Liver (tissue), 9 donors: ENCODE measurements around the gene EGFLAM. TPM values are rescaled to one million over a fixed set of nuclear protein-coding genes. Genes with fewer than 3 reads are reported as not detected.

Experiments
- DNase-seq: peaks from one replicate; pipeline ENCODE4 v3.0.0-alpha.2; 2017; ENCODE audit warnings: low spot score
- H3K27ac ChIP-seq, 2 donors: one replicate each; pipeline ENCODE4 v1.7.0; 2013; ENCODE audit warnings: inconsistent platforms in 2 of 2, low read length in 2 of 2, control low read depth in 1 of 2, low read depth in 1 of 2, mild to moderate bottlenecking in 1 of 2
- H3K27me3 ChIP-seq, 4 donors: one replicate each; pipeline versions ENCODE4 v1.6.1 to v1.7.0; 2013; ENCODE audit warnings: low read length in 3 of 4, inconsistent platforms in 1 of 4, mild to moderate bottlenecking in 1 of 4, moderate library complexity in 1 of 4; ENCODE audit not compliant: control insufficient read depth in 4 of 4, insufficient read depth in 4 of 4
- H3K36me3 ChIP-seq, 4 donors: one replicate each; pipeline versions ENCODE4 v1.6.1 to v1.7.0; 2013; ENCODE audit warnings: low read length in 3 of 4, mild to moderate bottlenecking in 3 of 4, low read depth in 1 of 4, moderate library complexity in 1 of 4; ENCODE audit not compliant: control insufficient read depth in 4 of 4, insufficient read depth in 3 of 4
- H3K4me1 ChIP-seq, 4 donors: one replicate each; pipeline versions ENCODE4 v1.6.1 to v1.7.0; 2013; ENCODE audit warnings: low read length in 3 of 4, mild to moderate bottlenecking in 3 of 4, moderate library complexity in 1 of 4; ENCODE audit not compliant: control insufficient read depth in 4 of 4, insufficient read depth in 4 of 4
- H3K4me3 ChIP-seq, 3 donors: one replicate each; pipeline versions ENCODE4 v1.6.1 to v1.7.0; 2013; ENCODE audit warnings: low read length in 3 of 3, control low read depth in 1 of 3, low read depth in 1 of 3, mild to moderate bottlenecking in 1 of 3
- H3K9ac ChIP-seq, 2 donors: one replicate each; pipeline ENCODE4 v1.7.0; 2013; ENCODE audit warnings: low read length in 2 of 2, mild to moderate bottlenecking in 2 of 2, moderate library complexity in 2 of 2, control low read depth in 1 of 2, low read depth in 1 of 2
- H3K9me3 ChIP-seq, 4 donors: one replicate each; pipeline versions ENCODE4 v1.6.1 to v1.7.0; 2013; ENCODE audit warnings: low read length in 3 of 4; ENCODE audit not compliant: control insufficient read depth in 4 of 4
- EGR1 ChIP-seq, 2 donors: IDR thresholded peaks; 2 replicates each; pipeline ENCODE4 v1.6.1; 2016 to 2018; ENCODE audit warnings: antibody characterized with exemption in 2 of 2, low read depth in 2 of 2
- FOXA1 ChIP-seq: IDR thresholded peaks from 2 replicates; pipeline ENCODE4 v1.6.1; 2016; ENCODE audit warnings: antibody characterized with exemption
- HNF4G ChIP-seq: IDR thresholded peaks from 2 replicates; pipeline ENCODE4 v1.6.1; 2016; ENCODE audit warnings: antibody characterized with exemption
- JUND ChIP-seq, 2 donors: IDR thresholded peaks; 2 replicates each; pipeline ENCODE4 v1.6.1; 2016; ENCODE audit warnings: antibody characterized with exemption in 2 of 2
- NR2F2 ChIP-seq: IDR thresholded peaks from 2 replicates; pipeline ENCODE4 v1.6.1; 2016; ENCODE audit warnings: antibody characterized with exemption
- RAD21 ChIP-seq, 2 donors: IDR thresholded peaks; 2 replicates each; pipeline ENCODE4 v1.6.1; 2016; ENCODE audit warnings: antibody characterized with exemption in 2 of 2, mild to moderate bottlenecking in 2 of 2
- RXRA ChIP-seq, 2 donors: IDR thresholded peaks; 2 replicates each; pipeline ENCODE4 v1.6.1; 2017 to 2018; ENCODE audit warnings: antibody characterized with exemption in 2 of 2, mild to moderate bottlenecking in 1 of 2
- SP1 ChIP-seq: IDR thresholded peaks from 2 replicates; pipeline ENCODE4 v1.6.1; 2018; ENCODE audit warnings: antibody characterized with exemption, mild to moderate bottlenecking
- TAF1 ChIP-seq: conservative IDR thresholded peaks from 2 replicates; pipeline ENCODE4 v1.6.1; 2016; ENCODE audit warnings: antibody characterized with exemption, mild to moderate bottlenecking
- YY1 ChIP-seq: IDR thresholded peaks from 2 replicates; pipeline ENCODE4 v1.6.1; 2016; ENCODE audit warnings: antibody characterized with exemption, mild to moderate bottlenecking
- whole genome bisulfite sequencing: extraction: QIAGEN DNeasy Blood & Tissue Kit; methylation state at CpG from one replicate; pipeline ENCODE4 v1.1.7; 2013; 5-methylcytosine and 5-hydroxymethylcytosine counted together
- polyA plus RNA-seq, 2 donors: library from polyadenylated mRNA; stranded (reverse) in 1 of 2; unstranded in 1 of 2; fragments of 200-250 nt in 1 of 2; fragments of >200 nt in 1 of 2; fragmentation: Nextera tagmentation in 1 of 2; extraction: Ambion mirVana in 1 of 2; gene quantifications; one replicate each; pipeline versions ENCODE4 v1.2.1 to v1.2.3, GENCODE V29; 2013 to 2015
- total RNA-seq, 2 donors: library from RNA; depleted of rRNA; stranded (reverse); fragments of >200 nt; gene quantifications; one replicate each; pipeline ENCODE4 v1.2.3, GENCODE V29; 2014
- TF ChIP-seq, protein P1 (sequence below): IDR thresholded peaks from 2 replicates; pipeline ENCODE4 v1.6.1; 2016; ENCODE audit warnings: antibody characterized with exemption
- TF ChIP-seq, protein P2 (sequence below): IDR thresholded peaks from 2 replicates; pipeline ENCODE4 v1.6.1; 2016; ENCODE audit warnings: antibody characterized with exemption
- TF ChIP-seq, protein P3 (sequence below): IDR thresholded peaks from 2 replicates; pipeline ENCODE4 v1.6.1; 2016; ENCODE audit warnings: antibody characterized with exemption
- TF ChIP-seq, protein P4 (sequence below): IDR thresholded peaks from 2 replicates; pipeline ENCODE4 v1.6.1; 2016; ENCODE audit warnings: antibody characterized with exemption, mild to moderate bottlenecking
- donor health status: healthy.
- donor health status: healthy.
- donor health status: healthy.
- donor health status: healthy.
- donor health status: healthy.

EGFLAM gene
- total and polyA plus RNA-seq, 4 donors = 1.1 to 4.9 (median 1.9) TPM

DNA sequence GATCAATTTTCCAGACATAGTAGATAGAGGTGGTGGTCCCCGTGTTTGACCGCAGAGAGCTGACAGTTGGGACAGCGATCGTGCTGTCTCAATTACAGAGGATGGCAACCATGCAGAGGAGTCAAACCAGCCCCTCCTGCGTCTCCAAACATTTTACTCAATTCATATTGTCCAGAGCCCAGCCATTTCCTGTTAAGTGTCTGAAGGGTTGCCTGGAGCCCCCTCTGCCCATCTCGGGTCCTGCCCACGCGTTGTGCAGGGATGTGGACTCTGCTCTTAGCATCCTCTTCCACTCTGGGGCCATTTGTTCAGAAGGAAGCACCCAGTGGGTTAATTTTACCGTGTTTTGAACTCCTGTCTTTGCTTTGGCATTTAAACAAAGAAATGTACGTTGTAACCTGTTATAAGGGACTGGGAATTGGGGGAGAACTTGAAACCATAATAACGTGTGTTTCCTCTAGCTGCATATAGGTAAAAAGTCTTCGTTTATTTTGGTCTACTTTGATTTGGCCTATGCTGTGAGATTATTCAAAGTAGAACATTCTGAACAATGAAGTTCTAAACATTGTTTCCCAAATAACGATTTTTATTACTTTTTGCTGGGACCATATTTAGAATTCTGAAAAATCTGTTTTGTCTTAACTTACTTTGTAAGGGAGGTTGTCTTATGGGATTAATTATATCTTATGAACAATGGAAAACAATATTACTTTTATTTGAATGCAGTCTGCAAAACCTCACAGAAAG is 876 bp downstream of the EGFLAM start (continued):
- TF ChIP-seq FOXA1 = no peak
- TF ChIP-seq, protein P1, sequence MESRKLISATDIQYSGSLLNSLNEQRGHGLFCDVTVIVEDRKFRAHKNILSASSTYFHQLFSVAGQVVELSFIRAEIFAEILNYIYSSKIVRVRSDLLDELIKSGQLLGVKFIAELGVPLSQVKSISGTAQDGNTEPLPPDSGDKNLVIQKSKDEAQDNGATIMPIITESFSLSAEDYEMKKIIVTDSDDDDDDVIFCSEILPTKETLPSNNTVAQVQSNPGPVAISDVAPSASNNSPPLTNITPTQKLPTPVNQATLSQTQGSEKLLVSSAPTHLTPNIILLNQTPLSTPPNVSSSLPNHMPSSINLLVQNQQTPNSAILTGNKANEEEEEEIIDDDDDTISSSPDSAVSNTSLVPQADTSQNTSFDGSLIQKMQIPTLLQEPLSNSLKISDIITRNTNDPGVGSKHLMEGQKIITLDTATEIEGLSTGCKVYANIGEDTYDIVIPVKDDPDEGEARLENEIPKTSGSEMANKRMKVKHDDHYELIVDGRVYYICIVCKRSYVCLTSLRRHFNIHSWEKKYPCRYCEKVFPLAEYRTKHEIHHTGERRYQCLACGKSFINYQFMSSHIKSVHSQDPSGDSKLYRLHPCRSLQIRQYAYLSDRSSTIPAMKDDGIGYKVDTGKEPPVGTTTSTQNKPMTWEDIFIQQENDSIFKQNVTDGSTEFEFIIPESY = no peak
- TF ChIP-seq, protein P2, sequence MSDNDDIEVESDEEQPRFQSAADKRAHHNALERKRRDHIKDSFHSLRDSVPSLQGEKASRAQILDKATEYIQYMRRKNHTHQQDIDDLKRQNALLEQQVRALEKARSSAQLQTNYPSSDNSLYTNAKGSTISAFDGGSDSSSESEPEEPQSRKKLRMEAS = no peak

DNA sequence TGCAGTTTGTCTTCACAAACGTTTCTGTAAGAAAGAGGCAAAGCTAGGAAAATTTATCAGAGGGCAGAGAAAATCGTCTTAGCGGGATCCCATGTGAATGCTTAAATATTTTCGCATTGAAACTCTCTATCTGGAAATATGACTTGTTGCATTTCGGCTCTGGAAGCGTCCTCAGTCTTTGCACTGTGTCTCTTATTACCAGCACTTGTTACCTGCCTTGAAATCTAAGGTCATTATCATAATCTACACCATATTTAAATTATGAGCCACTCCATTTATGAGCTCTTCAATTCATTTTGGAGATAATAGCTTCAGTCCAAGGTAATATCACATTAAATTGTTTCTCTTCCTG is 1.4 kb downstream of the EGFLAM start:
- Histone ChIP-seq H3K36me3 (no peaks in the 10 kb centered on the region), H3K9ac (no peak overlapping the region), H3K4me3 (no peak overlapping the region), H3K4me1 (peaks cover 8 to 20% (median 14%) of the 10 kb centered on the region in 4 donors), H3K27me3 (peaks cover 2 to 11% (median 3%) of the 10 kb centered on the region in 4 donors), H3K27ac (no peak overlapping the region), H3K9me3 (no peaks in the 10 kb centered on the region)
- 78% methylated on average over 6 of the region's 6 CpGs for WGBS
- TF ChIP-seq RAD21 (IDR thresholded peaks at IDR 0.05) (no peak), TAF1 (no peak), FOXA1 (no peak), EGR1 (IDR thresholded peaks at IDR 0.05; ENCODE audit: low read depth in 2 of 2) (no peak)
- DNase-seq = no peak

DNA sequence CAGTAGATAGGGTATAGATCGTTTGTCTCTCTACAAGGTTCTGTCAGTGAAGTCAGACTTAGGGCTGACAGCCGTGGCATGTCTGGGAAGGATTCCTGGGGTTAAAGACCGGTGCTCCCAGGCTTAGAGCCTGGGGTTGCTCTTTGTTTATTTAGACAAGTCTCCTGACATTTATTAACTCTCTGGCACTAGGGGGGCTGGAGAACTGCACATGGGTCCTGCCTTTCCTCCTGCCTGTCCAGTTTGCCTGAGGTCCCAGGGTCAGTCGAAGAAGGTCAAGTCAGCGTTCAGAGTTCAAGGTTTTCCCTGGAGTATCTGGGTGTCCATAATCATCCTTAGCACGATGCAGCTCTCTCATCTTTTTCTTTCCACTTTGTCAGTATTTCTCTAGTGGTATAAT is 5.6 kb downstream of the EGFLAM start:
- no peak for DNase-seq
- Histone ChIP-seq H3K36me3 (no peaks in the 10 kb centered on the region), H3K4me1 (peaks cover 0 to under 1% (median 0%) of the 10 kb centered on the region in 4 donors), H3K9ac (no peak overlapping the region), H3K9me3 (no peaks in the 10 kb centered on the region), H3K4me3 (no peak overlapping the region), H3K27ac (no peak overlapping the region), H3K27me3 (peaks cover 0 to 2% (median 0%) of the 10 kb centered on the region in 4 donors)
- no peak for TF ChIP-seq JUND (IDR thresholded peaks at IDR 0.05)
- TF ChIP-seq TAF1 = no peak
- TF ChIP-seq EGR1 (IDR thresholded peaks at IDR 0.05; ENCODE audit: low read depth in 2 of 2) = no peak
- TF ChIP-seq, protein P3, sequence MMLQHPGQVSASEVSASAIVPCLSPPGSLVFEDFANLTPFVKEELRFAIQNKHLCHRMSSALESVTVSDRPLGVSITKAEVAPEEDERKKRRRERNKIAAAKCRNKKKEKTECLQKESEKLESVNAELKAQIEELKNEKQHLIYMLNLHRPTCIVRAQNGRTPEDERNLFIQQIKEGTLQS = no peak
- no peak for TF ChIP-seq RAD21 (IDR thresholded peaks at IDR 0.05)
- TF ChIP-seq SP1 = no peak
- TF ChIP-seq YY1 = no peak
- no peak for TF ChIP-seq HNF4G
- peak; percentile 76 for TF ChIP-seq NR2F2
- TF ChIP-seq, protein P1 = no peak
- TF ChIP-seq RXRA (IDR thresholded peaks at IDR 0.05) = peak; percentile 4 to 33
- TF ChIP-seq, protein P4, sequence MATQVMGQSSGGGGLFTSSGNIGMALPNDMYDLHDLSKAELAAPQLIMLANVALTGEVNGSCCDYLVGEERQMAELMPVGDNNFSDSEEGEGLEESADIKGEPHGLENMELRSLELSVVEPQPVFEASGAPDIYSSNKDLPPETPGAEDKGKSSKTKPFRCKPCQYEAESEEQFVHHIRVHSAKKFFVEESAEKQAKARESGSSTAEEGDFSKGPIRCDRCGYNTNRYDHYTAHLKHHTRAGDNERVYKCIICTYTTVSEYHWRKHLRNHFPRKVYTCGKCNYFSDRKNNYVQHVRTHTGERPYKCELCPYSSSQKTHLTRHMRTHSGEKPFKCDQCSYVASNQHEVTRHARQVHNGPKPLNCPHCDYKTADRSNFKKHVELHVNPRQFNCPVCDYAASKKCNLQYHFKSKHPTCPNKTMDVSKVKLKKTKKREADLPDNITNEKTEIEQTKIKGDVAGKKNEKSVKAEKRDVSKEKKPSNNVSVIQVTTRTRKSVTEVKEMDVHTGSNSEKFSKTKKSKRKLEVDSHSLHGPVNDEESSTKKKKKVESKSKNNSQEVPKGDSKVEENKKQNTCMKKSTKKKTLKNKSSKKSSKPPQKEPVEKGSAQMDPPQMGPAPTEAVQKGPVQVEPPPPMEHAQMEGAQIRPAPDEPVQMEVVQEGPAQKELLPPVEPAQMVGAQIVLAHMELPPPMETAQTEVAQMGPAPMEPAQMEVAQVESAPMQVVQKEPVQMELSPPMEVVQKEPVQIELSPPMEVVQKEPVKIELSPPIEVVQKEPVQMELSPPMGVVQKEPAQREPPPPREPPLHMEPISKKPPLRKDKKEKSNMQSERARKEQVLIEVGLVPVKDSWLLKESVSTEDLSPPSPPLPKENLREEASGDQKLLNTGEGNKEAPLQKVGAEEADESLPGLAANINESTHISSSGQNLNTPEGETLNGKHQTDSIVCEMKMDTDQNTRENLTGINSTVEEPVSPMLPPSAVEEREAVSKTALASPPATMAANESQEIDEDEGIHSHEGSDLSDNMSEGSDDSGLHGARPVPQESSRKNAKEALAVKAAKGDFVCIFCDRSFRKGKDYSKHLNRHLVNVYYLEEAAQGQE = no peak
- WGBS = 11% methylated on average over 6 of the region's 6 CpGs
